GM21723 (cell line): Measurements from ENCODE around the gene OPA1.

Experiments
- ATAC-seq: cut with Tn5 transposase; IDR thresholded peaks from one replicate; pipeline ENCODE4 v1.9.1; 2021; ENCODE audit warnings: mild to moderate bottlenecking, moderate library complexity; ENCODE audit not compliant: unreplicated experiment

OPA1 gene

DNA sequence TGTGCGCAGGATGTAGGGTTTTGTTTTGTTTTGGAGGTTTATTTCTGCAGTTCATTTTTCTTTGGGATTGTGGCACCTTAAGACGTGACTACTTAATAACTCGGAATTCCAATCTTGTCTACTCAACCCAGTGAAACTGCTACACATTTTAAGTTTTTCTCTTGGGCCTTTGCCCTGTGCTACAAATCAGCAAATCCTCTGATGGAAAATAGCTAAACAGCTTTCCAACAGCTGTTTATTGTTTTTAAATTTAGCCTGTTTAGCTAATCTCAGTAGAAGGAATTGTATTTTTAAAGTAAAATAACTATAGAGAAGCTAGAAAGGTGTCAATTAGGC, 48.4 kb downstream of the OPA1 start:
- no peak for ATAC-seq

DNA sequence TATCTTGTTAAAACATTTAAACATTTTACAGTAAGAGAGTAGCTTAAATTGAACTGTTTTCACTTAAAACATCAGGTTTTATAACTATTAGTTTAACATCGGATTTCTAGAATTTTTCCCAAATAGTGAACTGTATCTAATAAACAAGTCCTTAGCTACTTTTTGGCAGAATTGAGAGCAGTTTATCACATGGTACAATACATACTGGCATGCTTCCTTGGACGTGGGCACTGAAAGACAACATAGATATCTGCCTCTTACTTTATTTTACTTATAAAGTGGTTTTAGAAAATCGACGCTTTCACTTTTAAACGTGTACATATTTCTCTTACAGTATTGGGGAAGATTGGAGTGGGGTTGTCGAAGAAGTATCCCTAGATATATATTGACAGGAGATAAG, 52.8 kb downstream of the OPA1 start:
- no peak for ATAC-seq

DNA sequence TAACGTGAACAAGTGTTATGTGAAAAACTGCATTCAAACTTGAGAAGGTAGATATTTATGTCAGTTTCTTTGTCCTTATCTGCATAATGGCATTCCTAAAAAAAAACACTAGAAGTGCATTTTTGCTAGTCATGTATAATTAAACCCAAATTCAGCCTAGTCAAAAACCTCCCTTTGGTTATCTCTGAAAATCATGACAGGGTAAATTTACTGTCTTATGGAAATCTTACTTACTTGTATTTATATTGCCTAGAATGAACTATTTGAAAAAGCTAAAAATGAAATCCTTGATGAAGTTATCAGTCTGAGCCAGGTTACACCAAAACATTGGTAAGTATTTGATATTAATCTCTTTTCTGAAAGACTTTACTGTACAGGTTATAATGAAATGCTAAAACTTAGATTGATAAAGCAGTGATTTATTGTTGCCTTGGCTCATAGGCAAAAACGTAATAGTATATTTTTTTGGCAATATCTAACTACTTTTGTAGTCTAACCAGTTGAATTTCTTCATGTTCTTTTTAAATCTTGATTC, 55.6 kb downstream of the OPA1 start:
- ATAC-seq: no peak

DNA sequence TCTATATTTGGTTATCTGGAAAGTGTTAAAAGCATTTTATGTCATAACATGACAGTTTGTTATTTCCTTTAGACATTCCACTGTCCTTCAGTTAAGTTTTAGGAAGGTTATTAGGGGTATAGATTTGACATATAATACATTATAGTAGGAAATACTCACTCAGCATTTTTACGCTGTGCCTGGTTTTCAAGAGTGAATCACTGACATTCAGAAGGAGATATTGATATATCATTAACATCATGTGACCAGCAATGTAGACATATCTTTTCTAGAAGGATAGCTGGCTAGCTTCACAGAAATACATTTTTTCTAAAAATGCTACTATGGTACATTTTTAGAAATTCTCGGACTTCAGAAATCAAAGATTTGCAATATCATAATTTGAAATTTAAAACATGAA, 57.6 kb downstream of the OPA1 start:
- no peak for ATAC-seq

DNA sequence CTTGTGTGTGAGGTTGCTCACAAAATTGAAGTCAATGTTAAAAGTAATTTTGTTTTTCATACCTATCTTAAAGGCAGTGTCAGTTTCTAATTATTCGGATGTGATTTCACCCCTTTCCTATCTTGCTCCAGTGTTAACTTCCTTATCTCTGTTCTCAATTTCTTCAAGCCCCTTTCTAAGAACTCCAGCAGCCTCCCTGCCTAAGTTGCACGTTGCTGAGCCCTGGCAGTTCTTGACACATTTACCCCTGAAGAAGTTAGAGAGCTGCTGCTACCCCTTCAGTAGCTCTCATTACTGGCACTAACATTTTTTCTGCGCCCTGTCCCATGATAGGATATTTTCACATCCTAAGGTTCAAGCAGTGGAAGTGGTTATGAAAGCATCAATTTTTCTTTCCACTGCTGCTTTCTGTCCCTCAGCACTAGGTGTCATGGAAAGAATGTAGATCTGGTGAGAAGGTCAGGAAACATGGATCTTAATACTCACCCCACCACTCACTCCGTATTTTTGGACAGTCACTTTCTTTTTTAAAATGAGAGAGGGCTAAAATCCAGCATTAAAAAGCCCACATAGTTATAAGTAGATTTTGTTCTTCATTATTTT, 62.9 kb downstream of the OPA1 start:
- ATAC-seq: no peak

DNA sequence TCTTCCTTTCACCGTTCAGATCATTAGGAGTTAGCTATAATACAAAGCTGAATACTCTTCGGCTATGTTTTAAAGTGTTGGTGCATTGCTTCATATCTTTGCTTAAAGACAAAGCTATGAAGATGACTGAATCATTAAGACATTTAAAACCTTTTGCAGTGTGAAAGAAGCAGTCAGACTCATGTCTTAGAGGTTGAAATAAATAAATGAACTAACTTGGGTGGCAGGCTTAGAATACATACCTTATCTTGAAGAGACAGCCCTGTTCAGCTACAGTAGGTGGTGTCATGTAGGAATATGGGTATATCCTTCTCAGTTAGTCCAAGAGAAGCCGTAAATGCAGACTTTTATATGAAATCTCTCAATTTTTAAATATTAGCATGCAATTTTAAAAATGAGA, 63.4 kb downstream of the OPA1 start:
- ATAC-seq: no peak

DNA sequence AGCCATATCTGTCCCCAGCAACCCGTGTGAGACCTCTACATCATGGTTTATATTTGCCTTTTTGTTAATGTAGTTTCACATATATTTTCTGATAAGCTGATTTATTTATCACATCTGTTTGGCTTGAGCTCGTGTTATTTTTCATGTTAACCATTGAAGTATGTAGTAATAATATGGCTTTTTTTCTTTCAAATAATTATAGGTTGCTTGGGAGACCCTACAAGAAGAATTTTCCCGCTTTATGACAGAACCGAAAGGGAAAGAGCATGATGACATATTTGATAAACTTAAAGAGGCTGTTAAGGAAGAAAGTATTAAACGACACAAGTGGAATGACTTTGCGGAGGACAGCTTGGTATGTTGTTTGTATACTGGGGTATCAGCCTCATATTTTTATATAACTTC, 63.9 kb downstream of the OPA1 start:
- no peak for ATAC-seq

DNA sequence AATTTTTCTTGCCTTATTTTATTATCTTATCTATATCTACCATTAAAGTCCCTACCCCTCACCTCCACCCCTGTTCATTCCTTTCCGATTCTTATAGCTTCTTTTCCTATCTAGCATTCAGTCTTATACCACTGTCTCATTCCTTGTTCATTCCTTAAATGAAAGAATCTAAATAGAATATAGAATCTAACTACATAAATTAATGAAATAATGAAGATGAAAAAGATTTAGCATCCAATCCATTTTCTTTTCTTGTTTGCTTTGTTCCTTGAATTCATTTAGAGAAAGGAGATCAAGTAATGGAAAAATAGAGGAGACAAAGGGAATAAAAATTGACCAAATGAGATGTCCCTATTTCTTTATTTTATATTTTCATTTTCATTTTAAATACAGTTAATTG, 67.2 kb downstream of the OPA1 start:
- ATAC-seq: no peak

DNA sequence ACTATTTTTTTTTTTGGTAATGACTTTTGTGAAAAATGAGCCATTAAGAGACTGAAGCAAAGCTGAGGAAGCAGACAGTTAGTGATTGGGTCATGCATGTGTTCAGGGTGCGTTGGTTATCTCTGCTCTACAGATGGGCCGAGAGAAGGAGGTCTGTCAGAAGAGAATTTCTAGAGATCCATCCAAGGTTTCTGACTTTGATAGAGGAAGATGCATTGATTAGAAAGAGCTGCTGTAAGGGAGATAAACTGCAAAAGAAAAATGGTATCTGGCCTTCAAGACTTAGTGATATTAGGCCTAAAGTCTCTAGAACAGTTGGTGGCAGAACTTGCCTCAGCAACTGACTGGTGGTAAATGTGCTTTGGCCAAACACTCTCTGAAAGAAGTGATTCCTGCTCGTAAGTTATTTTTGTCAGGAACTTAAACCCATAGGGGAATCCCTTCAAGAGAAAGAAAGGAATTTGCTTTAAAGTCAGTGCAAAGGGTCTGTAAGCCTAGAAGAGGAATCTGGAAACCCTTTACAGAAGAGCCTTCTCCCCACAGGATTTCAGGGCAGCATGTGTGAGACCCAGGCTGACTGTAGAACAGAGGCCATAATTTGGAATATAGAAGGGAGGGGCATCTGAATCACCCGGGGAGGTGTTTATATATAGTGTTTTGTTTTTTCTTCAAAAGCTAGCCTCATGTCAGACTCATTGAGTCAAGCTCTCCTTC, 67.8 kb downstream of the OPA1 start:
- ATAC-seq: no peak

DNA sequence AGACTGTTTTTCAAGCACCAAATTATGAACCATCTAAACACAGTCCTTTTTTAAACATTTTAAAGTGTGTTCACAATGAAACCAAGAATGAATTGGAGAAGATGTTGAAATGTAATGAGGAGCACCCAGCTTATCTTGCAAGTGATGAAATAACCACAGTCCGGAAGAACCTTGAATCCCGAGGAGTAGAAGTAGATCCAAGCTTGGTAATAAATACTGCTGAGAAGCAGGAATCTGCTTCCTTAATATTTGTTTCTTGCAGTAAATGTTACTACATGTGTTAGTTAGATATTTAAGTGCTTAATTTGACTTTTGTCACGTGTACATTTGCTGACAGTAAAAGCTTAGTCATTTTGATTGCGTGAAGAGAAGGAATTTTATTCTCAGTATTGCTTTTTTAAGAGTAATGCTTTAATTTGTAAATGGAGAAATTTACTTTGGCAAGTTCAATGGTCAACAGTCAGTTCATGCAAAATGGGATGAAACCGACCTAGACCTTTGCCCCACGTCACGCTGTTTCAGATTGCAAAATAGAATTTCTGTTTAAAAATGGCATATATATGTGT, 69.8 kb downstream of the OPA1 start:
- ATAC-seq: no peak

DNA sequence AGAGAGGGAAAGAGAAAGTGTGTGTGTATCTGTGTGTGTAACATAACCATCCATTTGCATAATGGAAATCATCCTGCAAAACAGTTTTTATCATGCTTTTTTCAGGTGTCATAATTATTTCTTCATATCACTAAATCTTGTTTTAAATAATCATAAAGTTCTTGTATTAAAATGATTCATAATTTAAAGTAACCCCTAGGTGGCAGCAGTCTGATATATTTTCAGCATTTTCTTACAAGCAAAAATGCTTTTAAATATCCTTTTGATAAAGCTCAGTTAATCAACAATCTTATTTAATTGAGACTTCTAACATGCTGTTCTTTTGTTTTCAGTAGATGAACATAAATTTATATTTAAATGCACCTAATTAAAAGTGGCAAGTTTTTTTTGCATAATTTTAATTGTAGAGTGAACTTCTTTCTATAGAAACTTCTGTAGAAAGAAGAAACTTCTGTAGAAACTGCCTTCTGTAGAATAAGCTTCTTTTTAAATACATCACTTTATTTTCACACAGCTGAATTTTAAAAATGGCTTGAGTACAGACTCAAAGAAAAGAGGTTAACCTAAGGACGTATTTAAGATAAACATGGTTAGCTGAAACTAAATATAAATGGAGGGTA, 72.5 kb downstream of the OPA1 start:
- no peak for ATAC-seq

DNA sequence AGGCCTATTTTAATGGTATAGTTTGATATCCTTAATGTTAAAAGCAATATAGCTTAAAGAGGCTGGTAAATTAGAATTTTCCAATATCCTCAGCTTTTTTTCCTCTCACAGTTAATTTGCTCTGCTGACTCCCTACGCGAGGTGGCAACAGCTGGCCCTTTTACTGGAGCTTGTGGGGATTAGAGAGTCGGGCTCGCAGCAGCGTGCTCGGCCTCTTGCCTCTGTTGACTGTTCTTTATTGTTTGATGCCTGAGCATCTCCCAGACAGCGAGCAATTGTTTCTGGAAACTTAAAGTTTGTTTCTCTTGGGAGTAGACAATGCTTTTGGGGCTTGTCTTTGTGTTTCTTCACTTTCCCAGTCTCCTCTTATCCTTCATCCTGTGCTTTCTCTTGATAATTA, 80.8 kb downstream of the OPA1 start:
- no peak for ATAC-seq

DNA sequence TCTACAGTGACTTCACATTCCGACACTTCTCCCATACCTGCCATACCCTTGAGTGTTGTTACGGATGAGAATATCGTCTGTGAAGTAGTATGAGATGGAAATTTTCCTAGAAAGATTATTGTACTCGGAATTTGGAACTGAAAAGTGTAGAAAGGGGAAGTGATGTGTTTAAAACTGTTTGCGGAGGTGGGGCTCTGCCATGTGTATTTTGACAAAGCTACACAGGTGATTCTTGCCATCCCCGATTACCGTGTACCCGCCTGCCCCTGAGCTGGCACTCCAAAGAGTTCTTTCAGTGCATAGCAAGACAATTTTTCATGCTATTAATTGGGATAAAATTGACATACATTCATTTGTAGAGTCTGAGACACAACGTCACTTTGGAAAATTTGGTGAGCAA, 81.7 kb downstream of the OPA1 start:
- ATAC-seq: no peak

DNA sequence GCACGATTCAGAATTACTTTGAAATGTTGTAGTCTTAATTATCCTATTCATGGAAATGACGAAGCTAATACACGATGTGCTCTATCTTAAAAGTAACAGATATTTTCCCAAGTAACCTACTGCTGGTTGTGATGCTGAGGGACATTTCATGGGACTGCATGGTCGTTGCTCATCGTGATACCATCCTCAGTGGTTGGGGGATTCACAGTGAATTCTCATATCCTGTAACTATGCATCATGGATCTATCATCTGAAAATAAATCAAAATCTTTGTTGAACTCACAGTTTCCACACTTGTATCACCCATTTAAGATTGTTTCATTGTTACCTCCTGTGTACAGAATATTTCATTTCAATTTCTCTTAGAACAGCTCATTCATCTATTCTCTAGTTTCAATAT, 84.7 kb downstream of the OPA1 start:
- ATAC-seq: no peak

DNA sequence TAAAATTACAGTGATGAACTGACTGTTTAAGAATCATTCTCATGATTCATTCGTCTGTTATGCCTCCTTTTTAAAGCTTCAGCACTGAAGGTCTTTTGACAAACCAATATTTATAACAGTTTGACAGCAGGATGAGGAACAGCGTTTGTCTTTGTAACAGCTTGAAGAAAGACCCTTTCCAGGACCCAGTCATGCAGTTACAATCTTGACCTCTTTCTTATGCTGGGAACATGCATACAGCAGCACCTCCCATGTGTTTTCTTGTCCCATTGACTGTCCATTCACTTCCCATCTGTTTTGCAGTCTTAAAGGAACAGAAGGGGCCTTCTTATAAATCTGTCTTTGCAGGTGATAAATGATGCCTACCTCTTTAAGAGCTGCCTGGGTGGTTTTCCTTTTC, 87.2 kb downstream of the OPA1 start:
- ATAC-seq: no peak

DNA sequence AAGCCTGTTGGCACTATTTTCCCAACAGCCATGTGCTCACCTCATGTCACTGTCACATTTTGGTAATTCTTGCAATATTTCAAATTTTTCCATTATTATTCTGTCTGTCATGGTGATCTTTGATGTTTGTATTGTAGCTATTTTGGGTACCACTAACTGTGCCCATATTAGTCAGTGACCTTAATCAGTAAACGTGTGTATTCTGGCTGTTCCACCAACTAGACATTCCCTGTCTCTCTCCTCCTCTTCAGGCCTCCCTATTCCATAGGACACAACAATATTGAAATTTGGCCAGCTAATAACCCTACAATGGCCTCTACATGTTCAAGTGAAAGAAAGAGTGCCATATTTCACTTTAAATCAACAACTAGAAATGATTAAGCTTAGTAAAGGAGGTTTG, 88.6 kb downstream of the OPA1 start:
- ATAC-seq: no peak

DNA sequence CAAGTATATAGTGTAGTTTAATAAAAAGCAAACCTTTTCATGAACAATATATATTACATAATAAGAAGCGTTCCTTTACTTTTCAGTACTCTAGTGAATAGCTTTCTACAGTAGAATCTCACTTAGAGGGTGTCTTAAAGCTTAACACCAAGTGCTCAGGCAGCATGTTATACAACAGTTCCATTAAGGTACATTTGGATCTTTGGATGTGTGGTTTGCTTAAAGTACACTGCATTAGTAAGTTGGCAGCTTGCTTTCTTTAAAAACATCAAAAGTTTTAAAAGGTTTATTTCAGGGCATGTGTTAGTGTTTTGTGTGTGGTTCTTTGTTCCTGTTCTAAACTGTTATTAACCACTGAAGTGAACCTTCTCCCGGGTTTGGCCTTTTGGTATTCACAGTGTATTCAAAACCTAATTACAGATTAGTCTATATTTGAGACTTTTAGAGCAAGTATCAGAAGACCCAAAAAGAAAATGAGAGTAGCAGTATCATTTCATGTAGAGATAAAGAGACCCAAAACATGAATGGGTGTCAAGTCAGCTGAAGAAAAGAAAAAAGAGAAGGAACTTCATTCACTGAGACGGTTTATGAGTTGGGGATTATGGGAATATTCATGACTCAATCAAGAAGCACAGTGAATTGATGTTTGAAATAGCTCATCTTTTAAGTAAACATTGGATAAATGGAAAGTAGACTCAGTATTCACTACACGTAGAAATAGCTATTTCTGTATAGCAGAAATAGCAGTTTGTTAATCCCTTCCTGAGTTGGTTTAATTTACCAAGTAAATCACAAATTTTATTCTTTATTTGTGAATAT, 93.9 kb downstream of the OPA1 start:
- ATAC-seq: no peak

DNA sequence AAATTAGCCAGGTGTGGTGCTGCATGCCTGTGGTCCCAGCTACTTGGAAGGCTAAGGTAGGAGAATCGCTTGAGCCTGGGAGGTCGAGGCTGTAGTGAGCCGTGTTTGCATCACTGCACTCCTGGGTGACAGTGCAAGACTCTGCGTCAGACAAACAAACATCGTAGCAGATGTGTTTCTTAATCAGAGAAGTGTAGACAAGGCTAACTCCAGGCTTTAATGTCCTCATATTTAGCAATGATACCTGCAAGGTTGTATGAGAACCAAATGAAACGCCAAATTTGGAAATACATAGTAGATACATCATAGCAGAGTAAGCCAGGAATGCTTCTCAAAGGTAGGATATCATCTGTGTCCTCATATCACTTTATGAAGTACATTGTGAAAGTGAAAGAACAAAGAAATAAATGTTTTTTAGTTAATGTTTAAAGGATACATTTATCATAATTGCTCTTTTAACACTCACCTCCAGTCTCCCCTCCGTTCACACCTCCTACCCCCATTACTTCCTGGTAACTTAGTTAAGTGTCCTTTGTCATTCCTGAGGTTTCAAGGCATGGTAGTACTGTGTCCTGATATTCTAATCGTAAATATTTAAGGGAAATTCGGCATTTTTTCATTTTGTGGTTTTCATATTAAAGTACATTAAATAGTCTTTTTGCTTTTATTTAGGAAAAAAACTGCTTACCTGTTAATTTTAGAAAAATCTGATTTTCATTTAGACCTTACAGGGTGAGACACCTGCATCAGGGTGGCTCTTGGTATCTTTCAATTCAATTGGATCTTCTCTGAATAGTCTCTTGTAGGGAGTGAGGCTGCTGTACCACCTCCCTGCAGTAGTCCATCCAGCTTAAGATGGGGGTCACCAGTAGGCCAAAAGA, 96.1 kb downstream of the OPA1 start:
- no peak for ATAC-seq

DNA sequence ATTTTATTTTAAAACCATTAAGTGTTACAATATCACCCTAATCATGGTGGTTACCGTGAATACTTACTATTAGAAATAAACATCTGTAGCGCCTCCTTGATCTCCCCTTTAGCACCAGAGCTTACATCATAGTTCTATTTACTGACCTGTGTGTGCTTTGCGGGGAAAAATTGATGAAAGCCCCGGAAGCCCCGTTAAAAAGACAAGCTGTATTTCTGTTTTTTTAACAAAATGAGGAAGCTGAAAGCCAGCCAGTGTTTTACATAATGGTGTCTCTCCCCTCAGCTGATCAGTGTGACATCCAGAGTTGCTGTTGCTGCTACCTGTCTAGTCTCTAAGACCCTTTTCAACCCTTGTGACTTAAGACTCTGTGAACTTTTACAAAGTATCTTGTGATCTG, 100.8 kb downstream of the OPA1 start:
- no peak for ATAC-seq

DNA sequence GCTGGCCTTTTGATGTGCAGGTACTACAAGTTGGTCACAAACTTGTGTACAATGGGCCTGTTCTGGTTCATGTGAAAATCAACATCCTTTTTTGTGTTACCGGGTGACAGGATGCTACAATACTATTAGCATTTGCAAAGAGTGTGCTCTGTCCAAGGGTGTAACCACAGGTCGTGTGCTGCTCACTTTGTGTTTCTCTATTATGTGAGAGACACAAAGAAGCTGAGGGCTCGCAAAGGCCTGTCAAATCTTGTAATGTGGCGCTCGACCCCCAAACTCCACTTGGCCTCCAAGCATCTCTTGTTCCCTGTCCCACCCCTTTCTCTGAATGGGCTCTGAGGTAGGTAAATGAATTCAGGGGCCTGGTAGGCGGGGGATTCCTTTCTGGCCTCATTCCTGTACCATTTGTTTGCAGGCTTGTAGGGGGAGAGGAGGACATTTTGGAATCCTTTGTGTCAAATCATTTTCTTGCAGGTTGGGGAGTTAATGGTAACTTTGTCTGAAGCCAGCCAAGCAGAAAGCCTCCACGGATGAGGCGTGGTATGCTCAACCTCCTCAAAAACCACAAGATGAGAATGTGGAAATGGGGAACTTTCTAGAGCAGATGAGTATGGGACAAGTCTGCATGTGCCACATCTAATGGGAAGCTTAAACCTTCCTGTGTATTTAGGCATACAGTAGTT, 109.1 kb downstream of the OPA1 start:
- ATAC-seq: no peak
